Body of pancreas (tissue), 4 donors: ENCODE measurements around the gene AP2A2.

Source experiments
- POLR2A ChIP-seq, 3 donors: fragments of 450-650 bp; IDR thresholded peaks; one replicate each; pipeline ENCODE4 v1.6.1; 2016; ENCODE audit warnings: antibody characterized with exemption in 3 of 3, mild to moderate bottlenecking in 2 of 3
- TF ChIP-seq, protein P1 (sequence below), 7 experiments: fragments of 450-650 bp in 4 of 7; fragments of 200-600 bp in 3 of 7; sonication (generic) in 3 of 7; IDR thresholded peaks; one replicate each; pipeline ENCODE4 v1.5.1; 2016 to 2019; ENCODE audit warnings: antibody characterized with exemption in 7 of 7

GRCh38 chr11:1052133-1053011, 126.7 kb downstream of the AP2A2 start:
- no peak for TF ChIP-seq POLR2A (IDR thresholded peaks at IDR 0.05)
- TF ChIP-seq, protein P1, sequence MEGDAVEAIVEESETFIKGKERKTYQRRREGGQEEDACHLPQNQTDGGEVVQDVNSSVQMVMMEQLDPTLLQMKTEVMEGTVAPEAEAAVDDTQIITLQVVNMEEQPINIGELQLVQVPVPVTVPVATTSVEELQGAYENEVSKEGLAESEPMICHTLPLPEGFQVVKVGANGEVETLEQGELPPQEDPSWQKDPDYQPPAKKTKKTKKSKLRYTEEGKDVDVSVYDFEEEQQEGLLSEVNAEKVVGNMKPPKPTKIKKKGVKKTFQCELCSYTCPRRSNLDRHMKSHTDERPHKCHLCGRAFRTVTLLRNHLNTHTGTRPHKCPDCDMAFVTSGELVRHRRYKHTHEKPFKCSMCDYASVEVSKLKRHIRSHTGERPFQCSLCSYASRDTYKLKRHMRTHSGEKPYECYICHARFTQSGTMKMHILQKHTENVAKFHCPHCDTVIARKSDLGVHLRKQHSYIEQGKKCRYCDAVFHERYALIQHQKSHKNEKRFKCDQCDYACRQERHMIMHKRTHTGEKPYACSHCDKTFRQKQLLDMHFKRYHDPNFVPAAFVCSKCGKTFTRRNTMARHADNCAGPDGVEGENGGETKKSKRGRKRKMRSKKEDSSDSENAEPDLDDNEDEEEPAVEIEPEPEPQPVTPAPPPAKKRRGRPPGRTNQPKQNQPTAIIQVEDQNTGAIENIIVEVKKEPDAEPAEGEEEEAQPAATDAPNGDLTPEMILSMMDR (IDR thresholded peaks at IDR 0.05) = no peak
